Kidney (tissue), 14 donors: ENCODE results near the gene LAPTM5. TPM values are rescaled to one million over a fixed set of nuclear protein-coding genes. Genes with fewer than 3 reads are reported as not detected.

Experiments used
- DNase-seq, 5 donors: peaks; one replicate each; pipeline ENCODE4 v3.0.0-alpha.2; 2013 to 2020
- FAIRE-seq: peaks from 2 replicates; lab custom pipeline; 2012; peaks lifted over from hg19 to GRCh38; lab: Jason Lieb, UNC
- H3K27ac ChIP-seq, 2 donors: one replicate each; pipeline ENCODE4 v1.7.0; 2013; ENCODE audit warnings: low read depth in 2 of 2, low read length in 2 of 2, inconsistent platforms in 1 of 2
- H3K27me3 ChIP-seq: one replicate; pipeline ENCODE4 v1.7.1; 2013; ENCODE audit warnings: low read length, inconsistent platforms; ENCODE audit not compliant: control insufficient read depth, insufficient read depth
- H3K36me3 ChIP-seq, 3 donors: one replicate each; pipeline versions ENCODE4 v1.7.0 to v1.7.1; 2013; ENCODE audit warnings: low read length in 3 of 3, control low read depth in 1 of 3, inconsistent platforms in 1 of 3; ENCODE audit not compliant: insufficient read depth in 3 of 3, control insufficient read depth in 2 of 3
- H3K4me1 ChIP-seq, 3 donors: one replicate each; pipeline versions ENCODE4 v1.7.0 to v1.7.1; 2013; ENCODE audit warnings: low read length in 3 of 3, inconsistent platforms in 1 of 3, low read depth in 1 of 3; ENCODE audit not compliant: control insufficient read depth in 2 of 3, insufficient read depth in 2 of 3
- H3K4me3 ChIP-seq, 3 donors: one replicate each; pipeline versions ENCODE4 v1.7.0 to v1.8.1; 2013; ENCODE audit warnings: low read length in 3 of 3, control low read depth in 1 of 3, inconsistent platforms in 1 of 3
- H3K9ac ChIP-seq, 3 donors: one replicate each; pipeline versions ENCODE4 v1.7.0 to v1.7.1; 2013; ENCODE audit warnings: low read length in 3 of 3, control low read depth in 1 of 3, inconsistent platforms in 1 of 3
- H3K9me3 ChIP-seq, 3 donors: one replicate each; pipeline versions ENCODE4 v1.7.0 to v1.7.1; 2013; ENCODE audit warnings: low read length in 3 of 3, control low read depth in 1 of 3, inconsistent platforms in 1 of 3; ENCODE audit not compliant: control insufficient read depth in 2 of 3, insufficient read depth in 1 of 3
- CTCF ChIP-seq: IDR thresholded peaks from 3 replicates; pipeline ENCODE4 v1.5.1; 2012; ENCODE audit warnings: mild to moderate bottlenecking, moderate library complexity, borderline replicate concordance; ENCODE audit not compliant: insufficient read depth; ENCODE audit errors: extremely low read depth
- intact Hi-C: fragments of 100-400 bp; cut with DNase I; formaldehyde crosslinking; loops from one replicate; pipeline ENCODE4 v1.11.1; 2022
- polyA plus RNA-seq: library from polyadenylated mRNA; stranded (reverse); fragments of 350-450 nt; fragmentation: Illumina TruSeq; extraction: RNeasy Lipid Tissue Mini Kit (QIAGEN cat#74804); gene quantifications from one replicate; pipeline ENCODE4 v1.2.3, GENCODE V29; 2014; ENCODE audit warnings: low read depth, low replicate concordance; ENCODE audit not compliant: insufficient read depth
- total RNA-seq: library from RNA; stranded (reverse); fragmentation: NEBNext Ultra II Directional; extraction: Animal tissue kit (Norgen Biotek cat#: 25700); gene quantifications from one replicate; pipeline ENCODE4 v1.2.1, GENCODE V29; 2021
- donor health status: control.
- donor health status: control.
- donor health status: control.
- donor health status: control.
- donor health status: control.
- donor health status: DM: yes; HTN: yes; CAD: no.
- donor health status: Normal renal cell carcinoma (clear cell type).

LAPTM5 gene
- total and polyA plus RNA-seq, 2 donors from 2014 or later: 23.5 to 108 TPM

GRCh38 chr1:30773722-30774358 lies 16.3 kb upstream of the LAPTM5 start:
- intact Hi-C loops: no loop called here
- no peak overlapping the region for H3K4me3 ChIP-seq
- no peaks in the 10 kb centered on the region for H3K9me3 ChIP-seq
- H3K27ac ChIP-seq: no peak overlapping the region
- DNase-seq: no peak
- TF ChIP-seq CTCF: no peak
- H3K27me3 ChIP-seq: no peaks in the 10 kb centered on the region
- H3K9ac ChIP-seq: no peak overlapping the region
- no peaks in the 10 kb centered on the region for H3K36me3 ChIP-seq
- no peaks in the 10 kb centered on the region for H3K4me1 ChIP-seq
- FAIRE-seq: no peak

GRCh38 chr1:30771005-30771404 lies 13.4 kb upstream of the LAPTM5 start:
- H3K36me3 ChIP-seq: no peaks in the 10 kb centered on the region
- no peak for DNase-seq
- no peak overlapping the region for H3K4me3 ChIP-seq
- no peaks in the 10 kb centered on the region for H3K9me3 ChIP-seq
- H3K4me1 ChIP-seq: no peaks in the 10 kb centered on the region
- no peak overlapping the region for H3K27ac ChIP-seq
- intact Hi-C loops: no loop called here
- H3K27me3 ChIP-seq: no peaks in the 10 kb centered on the region
- TF ChIP-seq CTCF: no peak
- H3K9ac ChIP-seq: no peak overlapping the region
- FAIRE-seq: no peak

- peak in 1 of 5 donors; percentile 52 for DNase-seq
- FAIRE-seq: no peak
- Histone ChIP-seq H3K9me3 (no peaks in the 10 kb centered on the region), H3K36me3 (no peaks in the 10 kb centered on the region), H3K27me3 (no peaks in the 10 kb centered on the region), H3K4me3 (no peak overlapping the region), H3K9ac (no peak overlapping the region), H3K27ac (no peak overlapping the region), H3K4me1 (no peaks in the 10 kb centered on the region)
- intact Hi-C loops: no loop called here
- no peak for TF ChIP-seq CTCF
Measured at GRCh38 chr1:30770150-30770549, 12.6 kb upstream of the LAPTM5 start.
